ENCODE measurements around the gene DIS3L2.

DIS3L2 gene

DNA sequence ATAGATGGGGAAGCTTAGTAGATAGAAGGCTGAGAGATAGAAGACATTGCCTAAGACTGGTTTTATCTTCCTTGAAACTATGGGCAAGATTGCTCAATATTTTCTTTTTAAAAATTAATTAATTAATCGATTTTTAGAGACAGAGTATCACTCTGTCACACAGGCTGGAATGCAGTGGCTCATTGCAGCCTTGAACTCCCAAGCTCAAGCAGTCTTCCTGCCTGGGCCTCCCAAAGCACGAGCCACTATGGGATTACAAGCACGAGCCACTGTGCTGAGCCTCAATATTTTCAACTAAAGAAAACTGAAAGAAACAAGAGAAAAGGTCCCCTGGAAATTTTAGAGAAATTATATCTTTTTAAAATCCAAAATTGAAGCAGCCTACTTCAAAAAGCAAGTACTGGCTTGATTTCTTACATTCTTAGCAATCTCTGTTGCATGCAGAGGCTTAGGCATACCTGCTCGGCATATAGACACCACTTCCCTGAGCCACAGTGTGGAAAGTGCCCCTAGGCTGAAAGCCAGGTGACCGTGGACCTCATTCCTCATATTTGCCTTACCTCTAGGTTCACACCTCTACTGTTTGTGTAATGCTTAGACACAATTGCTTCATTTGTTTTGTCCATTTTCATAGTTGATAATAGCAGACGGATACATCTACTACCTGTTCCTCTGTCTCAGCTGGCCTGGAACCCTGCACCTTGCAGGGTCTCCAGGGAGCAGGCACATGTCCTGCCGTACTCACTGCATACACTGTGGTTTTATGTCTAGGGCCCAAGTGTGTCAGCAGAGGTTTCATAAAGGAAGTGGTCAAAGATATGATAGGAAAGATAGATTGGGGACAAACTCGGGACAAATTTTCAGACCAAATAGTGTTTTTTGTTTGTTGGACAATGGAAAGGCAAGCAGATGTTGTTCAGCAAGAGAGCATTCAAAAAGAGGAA, 250.5 kb downstream of the DIS3L2 start:
- TF ChIP-seq CTCF (IDR thresholded peaks at IDR 0.05; ENCODE audit: insufficient read depth, low read length, poor library complexity, severe bottlenecking), result no peak
- Histone ChIP-seq H3K27me3 (replicated peaks; ENCODE audit: control insufficient read depth, insufficient read depth, low read length) (no peaks in the 10 kb centered on the region), H3K4me3 (replicated peaks; ENCODE audit: low read depth, low read length) (no peak overlapping the region), H3K36me3 (ENCODE audit: control insufficient read depth, insufficient read depth, low read length) (no peaks in the 10 kb centered on the region)
- no peak for DNase-seq (ENCODE audit: extremely low read depth, insufficient read length)

GRCh38 chr2:232213176-232213575, 251.7 kb downstream of the DIS3L2 start:
- no peaks in the 10 kb centered on the region for H3K27me3 ChIP-seq (replicated peaks; ENCODE audit: control insufficient read depth, insufficient read depth, low read length)
- no peak for DNase-seq (ENCODE audit: extremely low read depth, insufficient read length)
- H3K4me3 ChIP-seq (replicated peaks; ENCODE audit: low read depth, low read length), result no peak overlapping the region
- TF ChIP-seq CTCF (IDR thresholded peaks at IDR 0.05; ENCODE audit: insufficient read depth, low read length, poor library complexity, severe bottlenecking), result no peak
- no peaks in the 10 kb centered on the region for H3K36me3 ChIP-seq (ENCODE audit: control insufficient read depth, insufficient read depth, low read length)

GRCh38 chr2:232214053-232214452, 252.5 kb downstream of the DIS3L2 start:
- Histone ChIP-seq H3K4me3 (replicated peaks; ENCODE audit: low read depth, low read length) (no peak overlapping the region), H3K27me3 (replicated peaks; ENCODE audit: control insufficient read depth, insufficient read depth, low read length) (no peaks in the 10 kb centered on the region), H3K36me3 (ENCODE audit: control insufficient read depth, insufficient read depth, low read length) (no peaks in the 10 kb centered on the region)
- TF ChIP-seq CTCF (IDR thresholded peaks at IDR 0.05; ENCODE audit: insufficient read depth, low read length, poor library complexity, severe bottlenecking), result no peak
- DNase-seq (ENCODE audit: extremely low read depth, insufficient read length), result no peak

- no peak for DNase-seq (ENCODE audit: extremely low read depth, insufficient read length)
- no peak for TF ChIP-seq CTCF (IDR thresholded peaks at IDR 0.05; ENCODE audit: insufficient read depth, low read length, poor library complexity, severe bottlenecking)
- no peak overlapping the region for H3K4me3 ChIP-seq (replicated peaks; ENCODE audit: low read depth, low read length)
- H3K27me3 ChIP-seq (replicated peaks; ENCODE audit: control insufficient read depth, insufficient read depth, low read length), result no peaks in the 10 kb centered on the region
- H3K36me3 ChIP-seq (ENCODE audit: control insufficient read depth, insufficient read depth, low read length), result no peaks in the 10 kb centered on the region
These were observed 254.5 kb downstream of the DIS3L2 start for GRCh38 chr2:232216028-232216427.

- H3K36me3 ChIP-seq (ENCODE audit: control insufficient read depth, insufficient read depth, low read length), result no peaks in the 10 kb centered on the region
- no peak for TF ChIP-seq CTCF (IDR thresholded peaks at IDR 0.05; ENCODE audit: insufficient read depth, low read length, poor library complexity, severe bottlenecking)
- DNase-seq (ENCODE audit: extremely low read depth, insufficient read length), result no peak
- H3K4me3 ChIP-seq (replicated peaks; ENCODE audit: low read depth, low read length), result no peak overlapping the region
- H3K27me3 ChIP-seq (replicated peaks; ENCODE audit: control insufficient read depth, insufficient read depth, low read length), result no peaks in the 10 kb centered on the region
These were observed 257.4 kb downstream of the DIS3L2 start for GRCh38 chr2:232218778-232219495.

Data from GM06990 (cell line).